Stomach (tissue), 19 donors: ENCODE measurements around the gene MIA3. TPM values are rescaled to one million over a fixed set of nuclear protein-coding genes. Genes with fewer than 3 reads are reported as not detected.
A peak's percentile ranks its signal among the peaks of the same experiment; 100 is the strongest.

Experiments
- DNase-seq, 2 donors: peaks; one replicate each; pipeline versions ENCODE4 v3.0.0 to v3.0.0-alpha.2; 2013 to 2019
- H3K27ac ChIP-seq, 5 donors: fragments of 200-600 bp in 4 of 5; sonication (generic) in 4 of 5; one replicate each; pipeline ENCODE4 v1.5.1; 2013 to 2019; ENCODE audit warnings: mild to moderate bottlenecking in 1 of 5, moderate library complexity in 1 of 5
- H3K27me3 ChIP-seq, 3 donors: fragments of 200-600 bp; sonication (generic); one replicate each; pipeline ENCODE4 v1.5.1; 2017 to 2019; ENCODE audit warnings: mixed run types in 1 of 3
- H3K36me3 ChIP-seq, 4 donors: fragments of 200-600 bp; sonication (generic); 1 replicate in 3 of 4; 2 replicates in 1 of 4; pipeline ENCODE4 v1.5.1; 2016 to 2019
- H3K4me1 ChIP-seq, 4 donors: fragments of 200-600 bp; sonication (generic); one replicate each; pipeline ENCODE4 v1.5.1; 2016 to 2019
- H3K4me3 ChIP-seq, 4 donors: fragments of 200-600 bp; sonication (generic) in 3 of 4; one replicate each; pipeline ENCODE4 v1.5.1; 2016 to 2019; ENCODE audit warnings: mild to moderate bottlenecking in 1 of 4
- H3K9me3 ChIP-seq, 4 donors: fragments of 200-600 bp; sonication (generic); one replicate each; pipeline ENCODE4 v1.5.1; 2016 to 2019
- EP300 ChIP-seq: sonication (generic); formaldehyde crosslinking; IDR thresholded peaks from one replicate; pipeline ENCODE4 v1.6.1; 2017; ENCODE audit warnings: antibody characterized with exemption
- POLR2A ChIP-seq, 4 donors: fragments of 450-650 bp; IDR thresholded peaks; one replicate each; pipeline ENCODE4 v1.6.1; 2016; ENCODE audit warnings: antibody characterized with exemption in 4 of 4, control low read depth in 2 of 4, mild to moderate bottlenecking in 1 of 4, moderate library complexity in 1 of 4
- POLR2AphosphoS5 ChIP-seq, 3 donors: sonication (generic); formaldehyde crosslinking; IDR thresholded peaks; one replicate each; pipeline ENCODE4 v1.6.1; 2016; ENCODE audit warnings: antibody characterized with exemption in 3 of 3
- WGBS, 5 donors: extraction: QIAGEN DNeasy Blood & Tissue Kit in 3 of 5; methylation state at CpG; one replicate each; pipeline versions ENCODE4 v1.1.5 to v1.1.7; 2013 to 2018; 5-methylcytosine and 5-hydroxymethylcytosine counted together
- intact Hi-C: fragments of 100-400 bp; cut with DNase I; formaldehyde crosslinking; loops from one replicate; pipeline ENCODE4 v1.15.1; 2023; ENCODE audit warnings: low total_unique reads
- long read RNA-seq, 10 donors: transcript quantifications; one replicate each; lab custom pipeline, GENCODE V29; 2026
- polyA plus RNA-seq, 3 donors: library from polyadenylated mRNA; stranded (reverse); fragments of 200-250 nt; gene quantifications; one replicate each; pipeline ENCODE4 v1.2.3, GENCODE V29; 2013
- total RNA-seq, 5 donors: library from RNA; depleted of rRNA; stranded (reverse); fragments of >200 nt; gene quantifications; one replicate each; pipeline versions ENCODE4 v1.1.0 to v1.2.3, GENCODE V29; 2014 to 2016
- TF ChIP-seq, protein P1 (sequence below), 7 experiments: fragments of 450-650 bp in 4 of 7; fragments of 200-600 bp in 3 of 7; sonication (generic) in 3 of 7; IDR thresholded peaks; one replicate each; pipeline ENCODE4 v1.5.1; 2016 to 2019; ENCODE audit warnings: antibody characterized with exemption in 7 of 7, control low read depth in 2 of 7, mild to moderate bottlenecking in 1 of 7
- donor health status: healthy with polysubstance abuse.
- donor health status: Bipolar disorder and iron deficiency.
- donor health status: healthy.

The MIA3 gene, protein sequence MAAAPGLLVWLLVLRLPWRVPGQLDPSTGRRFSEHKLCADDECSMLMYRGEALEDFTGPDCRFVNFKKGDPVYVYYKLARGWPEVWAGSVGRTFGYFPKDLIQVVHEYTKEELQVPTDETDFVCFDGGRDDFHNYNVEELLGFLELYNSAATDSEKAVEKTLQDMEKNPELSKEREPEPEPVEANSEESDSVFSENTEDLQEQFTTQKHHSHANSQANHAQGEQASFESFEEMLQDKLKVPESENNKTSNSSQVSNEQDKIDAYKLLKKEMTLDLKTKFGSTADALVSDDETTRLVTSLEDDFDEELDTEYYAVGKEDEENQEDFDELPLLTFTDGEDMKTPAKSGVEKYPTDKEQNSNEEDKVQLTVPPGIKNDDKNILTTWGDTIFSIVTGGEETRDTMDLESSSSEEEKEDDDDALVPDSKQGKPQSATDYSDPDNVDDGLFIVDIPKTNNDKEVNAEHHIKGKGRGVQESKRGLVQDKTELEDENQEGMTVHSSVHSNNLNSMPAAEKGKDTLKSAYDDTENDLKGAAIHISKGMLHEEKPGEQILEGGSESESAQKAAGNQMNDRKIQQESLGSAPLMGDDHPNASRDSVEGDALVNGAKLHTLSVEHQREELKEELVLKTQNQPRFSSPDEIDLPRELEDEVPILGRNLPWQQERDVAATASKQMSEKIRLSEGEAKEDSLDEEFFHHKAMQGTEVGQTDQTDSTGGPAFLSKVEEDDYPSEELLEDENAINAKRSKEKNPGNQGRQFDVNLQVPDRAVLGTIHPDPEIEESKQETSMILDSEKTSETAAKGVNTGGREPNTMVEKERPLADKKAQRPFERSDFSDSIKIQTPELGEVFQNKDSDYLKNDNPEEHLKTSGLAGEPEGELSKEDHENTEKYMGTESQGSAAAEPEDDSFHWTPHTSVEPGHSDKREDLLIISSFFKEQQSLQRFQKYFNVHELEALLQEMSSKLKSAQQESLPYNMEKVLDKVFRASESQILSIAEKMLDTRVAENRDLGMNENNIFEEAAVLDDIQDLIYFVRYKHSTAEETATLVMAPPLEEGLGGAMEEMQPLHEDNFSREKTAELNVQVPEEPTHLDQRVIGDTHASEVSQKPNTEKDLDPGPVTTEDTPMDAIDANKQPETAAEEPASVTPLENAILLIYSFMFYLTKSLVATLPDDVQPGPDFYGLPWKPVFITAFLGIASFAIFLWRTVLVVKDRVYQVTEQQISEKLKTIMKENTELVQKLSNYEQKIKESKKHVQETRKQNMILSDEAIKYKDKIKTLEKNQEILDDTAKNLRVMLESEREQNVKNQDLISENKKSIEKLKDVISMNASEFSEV (N-terminal part only)
- total RNA-seq (100 to 1,000 TPM in 1 of 5 donors, 10 to 100 TPM in 4; 25.0 to 122 (median 94.6) TPM), polyA plus RNA-seq (10 to 100 TPM in 2 of 3 donors, 1 to 10 TPM in 1; 8.7 to 24.3 (median 15.5) TPM)
- long read RNA-seq, donor 1, partial matches to known transcripts: 8 of 10 reads
- long read RNA-seq, donor 1, other reads (novel, unspliced or antisense): 0 of 10 reads
- long read RNA-seq, donor 2, partial matches to known transcripts: 0 of 1 reads
- long read RNA-seq, donor 2, other reads (novel, unspliced or antisense): 0 of 1 reads
- long read RNA-seq, donor 3, full-length matches to known transcripts: 1 of 8 reads
- long read RNA-seq, donor 3, partial matches to known transcripts: 7 of 8 reads
- long read RNA-seq, donor 3, other reads (novel, unspliced or antisense): 0 of 8 reads
- long read RNA-seq, donor 4, partial matches to known transcripts: 0 of 1 reads
- long read RNA-seq, donor 4, other reads (novel, unspliced or antisense): 0 of 1 reads
- long read RNA-seq, donor 5, partial matches to known transcripts: 11 of 14 reads
- long read RNA-seq, donor 5, other reads (novel, unspliced or antisense): 0 of 14 reads
- long read RNA-seq, donor 6: 0 reads
- long read RNA-seq, donor 7, partial matches to known transcripts: 5 of 8 reads
- long read RNA-seq, donor 7, other reads (novel, unspliced or antisense): 0 of 8 reads
- long read RNA-seq, donor 8, partial matches to known transcripts: 21 of 43 reads
- long read RNA-seq, donor 8, other reads (novel, unspliced or antisense): 19 of 43 reads
- long read RNA-seq, donor 9, partial matches to known transcripts: 33 of 35 reads
- long read RNA-seq, donor 9, other reads (novel, unspliced or antisense): 0 of 35 reads
- long read RNA-seq, donor 10, partial matches to known transcripts: 0 of 1 reads
- long read RNA-seq, donor 10, other reads (novel, unspliced or antisense): 0 of 1 reads

DNA sequence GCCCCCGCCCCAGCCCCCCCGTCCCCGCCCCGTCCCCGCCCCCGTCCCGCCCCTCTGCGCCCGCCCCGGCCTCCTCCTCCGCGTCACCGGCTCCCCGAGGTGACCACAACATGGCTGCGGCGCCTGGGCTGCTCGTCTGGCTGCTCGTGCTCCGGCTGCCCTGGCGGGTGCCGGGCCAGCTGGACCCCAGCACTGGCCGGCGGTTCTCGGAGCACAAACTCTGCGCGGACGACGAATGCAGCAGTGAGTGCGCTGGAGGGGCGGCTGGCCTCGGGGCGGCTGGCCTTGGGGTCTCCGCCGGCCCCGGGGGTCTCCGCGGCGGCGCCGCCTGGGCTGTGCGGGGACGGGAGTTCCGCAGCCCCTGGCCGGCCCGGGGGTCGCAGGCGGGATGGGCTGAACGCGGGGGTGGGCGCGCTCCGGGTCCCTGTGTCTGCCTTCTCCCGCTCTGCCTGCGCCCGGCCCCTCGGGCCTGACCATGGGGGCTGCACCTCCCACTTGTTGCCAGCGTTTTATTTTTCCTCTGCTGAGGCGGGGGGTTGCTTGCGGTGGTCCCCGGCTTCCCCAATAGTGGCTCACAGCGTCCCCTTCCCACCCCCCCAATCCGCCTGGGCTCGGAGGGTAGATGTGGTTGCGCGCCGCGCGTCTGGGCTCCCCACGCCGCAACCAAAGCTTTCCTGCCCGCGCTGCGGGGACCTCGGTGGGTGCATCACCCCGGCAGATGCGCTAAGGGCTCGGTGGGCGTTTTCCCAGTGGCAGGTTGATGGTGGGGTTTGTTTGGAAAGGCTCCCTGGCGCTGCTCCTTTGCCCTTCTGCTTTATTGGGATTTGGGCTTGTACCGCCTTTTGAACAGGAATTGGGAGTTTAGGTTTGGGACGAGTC, at the start of gene MIA3:
TSS of gene MIA3 (plus strand) at position 97 of the 879 bp plus-strand sequence. CDS start at position 111, 14 bp downstream.
- peaks cover 0 to 4% (median 0%) of the 10 kb centered on the region in 3 donors for H3K27me3 ChIP-seq
- 0 to 1% (median 1%) methylated on average over 24 to 81 of the region's 81 CpGs for WGBS, 5 donors
- H3K36me3 ChIP-seq: peaks cover 0 to 20% (median 16%) of the 10 kb centered on the region in 4 donors
- H3K9me3 ChIP-seq: no peaks in the 10 kb centered on the region
- H3K27ac ChIP-seq: peak within 1 kb of the TSS; percentile 82 to 95 (median 90)
- peaks cover 11 to 45% (median 30%) of the 10 kb centered on the region in 4 donors for H3K4me1 ChIP-seq
- peak in 1 of 3 donors; percentile 2 for TF ChIP-seq POLR2AphosphoS5 (IDR thresholded peaks at IDR 0.05)
- TF ChIP-seq EP300: no peak
- intact Hi-C loops: no loop called here
- peak in 1 of 2 donors; percentile 63 for DNase-seq
- H3K4me3 ChIP-seq: peak within 1 kb of the TSS; percentile 84 to 97 (median 88)

DNA sequence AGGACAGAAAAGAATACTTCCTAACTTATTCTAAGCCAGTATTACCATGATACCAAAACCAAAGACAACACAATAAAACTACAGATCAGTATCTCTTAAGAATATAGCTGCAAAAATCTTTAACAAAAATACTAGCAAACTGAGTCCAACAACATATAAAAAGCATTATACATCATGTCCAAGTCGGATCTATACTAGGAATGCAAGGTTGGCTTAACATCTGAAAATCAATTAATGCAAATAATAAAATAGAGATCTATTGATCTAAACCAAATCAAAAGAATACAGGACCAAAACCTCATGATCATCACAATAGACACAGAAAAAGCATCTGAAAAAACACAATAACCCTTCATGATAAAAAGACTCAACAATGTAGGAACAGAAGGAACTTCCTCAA, 47.1 kb upstream of the MIA3 start:
- intact Hi-C loops: no loop called here
- 95 to 98% (median 96%) methylated on average over 1 of the region's 1 CpG for WGBS, 5 donors
- Histone ChIP-seq H3K27ac (no peak overlapping the region), H3K9me3 (no peaks in the 10 kb centered on the region), H3K4me1 (no peaks in the 10 kb centered on the region), H3K36me3 (peaks cover 6 to 80% (median 76%) of the 10 kb centered on the region in 4 donors), H3K4me3 (no peak overlapping the region), H3K27me3 (no peaks in the 10 kb centered on the region)
- TF ChIP-seq, protein P1, sequence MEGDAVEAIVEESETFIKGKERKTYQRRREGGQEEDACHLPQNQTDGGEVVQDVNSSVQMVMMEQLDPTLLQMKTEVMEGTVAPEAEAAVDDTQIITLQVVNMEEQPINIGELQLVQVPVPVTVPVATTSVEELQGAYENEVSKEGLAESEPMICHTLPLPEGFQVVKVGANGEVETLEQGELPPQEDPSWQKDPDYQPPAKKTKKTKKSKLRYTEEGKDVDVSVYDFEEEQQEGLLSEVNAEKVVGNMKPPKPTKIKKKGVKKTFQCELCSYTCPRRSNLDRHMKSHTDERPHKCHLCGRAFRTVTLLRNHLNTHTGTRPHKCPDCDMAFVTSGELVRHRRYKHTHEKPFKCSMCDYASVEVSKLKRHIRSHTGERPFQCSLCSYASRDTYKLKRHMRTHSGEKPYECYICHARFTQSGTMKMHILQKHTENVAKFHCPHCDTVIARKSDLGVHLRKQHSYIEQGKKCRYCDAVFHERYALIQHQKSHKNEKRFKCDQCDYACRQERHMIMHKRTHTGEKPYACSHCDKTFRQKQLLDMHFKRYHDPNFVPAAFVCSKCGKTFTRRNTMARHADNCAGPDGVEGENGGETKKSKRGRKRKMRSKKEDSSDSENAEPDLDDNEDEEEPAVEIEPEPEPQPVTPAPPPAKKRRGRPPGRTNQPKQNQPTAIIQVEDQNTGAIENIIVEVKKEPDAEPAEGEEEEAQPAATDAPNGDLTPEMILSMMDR (IDR thresholded peaks at IDR 0.05): no peak
- no peak for TF ChIP-seq POLR2AphosphoS5 (IDR thresholded peaks at IDR 0.05)
- TF ChIP-seq EP300: no peak
- no peak for TF ChIP-seq POLR2A (IDR thresholded peaks at IDR 0.05)
- no peak for DNase-seq

DNA sequence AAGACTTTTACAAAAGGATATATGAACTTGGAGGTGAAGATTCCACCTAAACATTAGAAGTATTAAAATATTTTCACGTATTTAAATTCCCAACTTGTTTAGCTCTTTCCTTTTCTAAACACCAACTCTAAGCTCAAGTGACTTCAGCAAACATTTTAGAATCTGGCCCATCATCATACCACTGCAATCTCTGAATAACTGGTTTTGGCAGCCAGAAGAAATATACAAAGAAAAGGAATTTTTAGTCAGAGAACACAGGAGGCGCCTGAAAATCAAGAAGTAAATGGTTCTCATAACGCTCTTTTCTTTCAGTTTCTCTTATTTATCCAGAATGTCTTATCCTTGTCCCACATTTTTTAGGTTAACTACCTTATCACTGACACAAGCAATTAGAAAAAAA, 38.6 kb upstream of the MIA3 start:
- no peak for TF ChIP-seq POLR2A (IDR thresholded peaks at IDR 0.05)
- no peak for TF ChIP-seq POLR2AphosphoS5 (IDR thresholded peaks at IDR 0.05)
- TF ChIP-seq EP300: no peak
- WGBS, 5 donors: 92 to 96% (median 94%) methylated on average over 3 of the region's 3 CpGs
- H3K9me3 ChIP-seq: no peaks in the 10 kb centered on the region
- no peak for DNase-seq
- no peak overlapping the region for H3K4me3 ChIP-seq
- peaks cover 0 to 22% (median 5%) of the 10 kb centered on the region in 4 donors for H3K4me1 ChIP-seq
- H3K27me3 ChIP-seq: no peaks in the 10 kb centered on the region
- intact Hi-C loops: no loop called here
- no peak overlapping the region for H3K27ac ChIP-seq
- peaks cover 0 to 63% (median 50%) of the 10 kb centered on the region in 4 donors for H3K36me3 ChIP-seq
